ENCODE measurements around the gene BICRAL.

DNA sequence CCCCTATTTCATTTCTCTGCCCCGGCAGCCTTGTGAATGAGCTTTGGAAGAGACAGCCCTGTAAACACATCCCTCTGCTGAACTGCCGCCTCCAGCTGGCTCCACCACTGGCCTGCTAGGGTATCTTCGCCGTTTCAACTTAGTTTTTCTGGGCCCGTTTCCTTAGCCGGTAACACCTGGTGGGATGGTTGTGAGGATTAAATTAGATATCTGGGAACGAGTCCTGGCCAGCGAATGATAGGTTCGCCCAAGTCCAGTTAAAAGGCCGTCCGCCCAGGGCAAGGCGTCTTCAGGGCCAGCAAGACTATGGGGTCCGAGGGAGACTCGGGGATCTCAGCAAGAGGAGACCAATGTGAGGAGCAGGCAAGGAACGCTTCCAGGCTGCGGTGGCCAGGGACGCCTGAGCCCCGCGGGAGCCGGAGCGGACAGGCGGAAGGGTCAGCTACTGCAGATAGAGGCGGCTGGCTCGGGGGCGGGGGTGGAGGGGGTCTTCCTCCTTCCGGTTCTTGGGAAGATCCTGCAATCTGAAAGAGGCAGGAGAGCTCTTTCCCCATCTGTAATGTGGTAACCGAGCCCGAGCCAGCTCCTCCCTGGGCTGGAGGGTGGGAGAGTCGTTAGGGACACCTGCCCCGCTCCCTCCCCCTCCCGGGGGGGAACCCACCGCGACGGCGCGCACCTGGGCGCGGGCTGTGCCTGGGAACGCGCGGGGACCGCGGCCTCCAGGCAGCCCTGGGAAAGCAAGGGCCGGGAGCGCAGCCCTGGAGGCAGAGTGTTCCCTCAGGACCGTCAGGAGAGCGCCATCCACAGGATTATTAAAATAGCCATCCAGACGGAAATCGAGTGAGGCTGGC, 129.5 kb downstream of the BICRAL start:
- no peak for TF ChIP-seq CTCF (IDR thresholded peaks at IDR 0.05; ENCODE audit: insufficient read depth, low read length, poor library complexity, severe bottlenecking)
- TF ChIP-seq EZH2phosphoT487 (conservative IDR thresholded peaks at IDR 0.05; ENCODE audit: low read length) = no peak
